COLO668 (cell line): Measurements from ENCODE around the gene SDSL.

ENCODE experiments used
- DNase-seq: peaks from one replicate; lab custom pipeline; 2025; ENCODE audit not compliant: unreplicated experiment; lab: John Stamatoyannopoulos, UW

Gene SDSL, protein sequence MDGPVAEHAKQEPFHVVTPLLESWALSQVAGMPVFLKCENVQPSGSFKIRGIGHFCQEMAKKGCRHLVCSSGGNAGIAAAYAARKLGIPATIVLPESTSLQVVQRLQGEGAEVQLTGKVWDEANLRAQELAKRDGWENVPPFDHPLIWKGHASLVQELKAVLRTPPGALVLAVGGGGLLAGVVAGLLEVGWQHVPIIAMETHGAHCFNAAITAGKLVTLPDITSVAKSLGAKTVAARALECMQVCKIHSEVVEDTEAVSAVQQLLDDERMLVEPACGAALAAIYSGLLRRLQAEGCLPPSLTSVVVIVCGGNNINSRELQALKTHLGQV

DNA sequence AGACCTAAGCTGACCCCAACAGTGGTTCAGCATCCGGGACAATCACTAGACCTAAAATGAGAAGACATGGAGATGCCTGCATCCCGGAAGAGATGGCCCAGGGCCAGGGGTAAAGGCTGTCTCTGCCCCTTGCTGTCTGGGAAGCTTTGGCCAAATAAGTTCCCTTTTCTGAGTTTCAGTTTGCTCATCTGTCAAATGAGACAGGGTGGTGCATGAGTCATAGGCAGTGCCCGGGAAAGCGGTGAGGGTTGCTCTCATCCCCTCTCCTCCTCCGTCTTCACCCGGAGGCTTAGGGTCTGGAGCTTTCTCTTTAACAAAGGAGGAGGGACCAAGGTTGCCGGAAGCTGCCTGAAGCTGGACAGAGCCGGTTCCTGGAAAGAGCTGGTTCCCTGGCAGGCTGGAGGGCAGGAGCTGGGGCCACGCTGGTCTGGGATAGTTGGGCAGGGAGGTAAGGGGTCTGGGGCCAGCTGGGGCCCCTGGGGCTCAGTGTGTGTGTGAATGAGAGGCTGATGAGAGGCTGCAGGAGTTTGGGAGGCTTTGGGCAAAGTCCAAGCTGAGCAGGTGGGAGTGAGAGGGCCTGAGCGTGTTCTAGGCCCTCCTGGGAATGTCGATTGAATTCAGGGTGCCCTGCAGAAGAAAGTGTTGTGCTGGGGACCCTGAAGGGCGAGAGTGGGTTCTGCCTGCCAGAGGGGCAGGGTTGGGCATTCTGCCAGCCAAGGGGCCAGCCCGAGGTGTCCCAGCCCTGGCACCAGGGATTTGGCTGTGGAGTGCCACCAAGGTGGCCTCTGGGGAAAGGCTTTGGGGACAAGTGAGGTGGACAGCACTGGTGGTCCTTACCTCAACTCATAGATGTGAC lies at the start of gene SDSL:
Gene SDSL (plus strand): TSS at position 351 of the 856 bp plus-strand sequence. CDS start 5,603 bp downstream, outside the sequence.
- peak; percentile 73 for DNase-seq

- DNase-seq, result no peak
Measured at GRCh38 chr12:113373440-113373839, 48.7 kb upstream of the SDSL start.

GRCh38 chr12:113373969-113374368 lies 48.2 kb upstream of the SDSL start:
- peak; percentile 11 for DNase-seq

- DNase-seq, result no peak
Measured at GRCh38 chr12:113374823-113375428, 47.3 kb upstream of the SDSL start.

DNA sequence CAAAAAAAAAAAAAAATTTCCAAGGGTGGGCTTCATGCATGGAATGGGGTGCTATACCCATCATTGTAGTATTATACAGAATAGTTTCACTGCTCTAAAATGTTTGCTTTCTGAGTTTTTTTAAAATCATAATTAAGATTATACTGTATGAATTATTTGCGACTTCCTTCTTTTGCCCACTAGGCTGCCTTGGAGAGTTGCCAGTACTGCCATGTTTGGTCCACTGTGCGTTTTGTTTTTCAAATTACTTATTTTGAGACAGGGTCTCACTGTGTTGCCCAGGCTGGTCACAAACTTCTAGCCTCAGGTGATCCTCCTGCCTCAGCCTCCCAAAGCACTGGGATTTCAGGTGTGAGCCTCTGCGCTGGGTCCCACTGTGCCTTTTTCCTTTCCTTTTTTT lies 43.9 kb upstream of the SDSL start:
- no peak for DNase-seq

DNA sequence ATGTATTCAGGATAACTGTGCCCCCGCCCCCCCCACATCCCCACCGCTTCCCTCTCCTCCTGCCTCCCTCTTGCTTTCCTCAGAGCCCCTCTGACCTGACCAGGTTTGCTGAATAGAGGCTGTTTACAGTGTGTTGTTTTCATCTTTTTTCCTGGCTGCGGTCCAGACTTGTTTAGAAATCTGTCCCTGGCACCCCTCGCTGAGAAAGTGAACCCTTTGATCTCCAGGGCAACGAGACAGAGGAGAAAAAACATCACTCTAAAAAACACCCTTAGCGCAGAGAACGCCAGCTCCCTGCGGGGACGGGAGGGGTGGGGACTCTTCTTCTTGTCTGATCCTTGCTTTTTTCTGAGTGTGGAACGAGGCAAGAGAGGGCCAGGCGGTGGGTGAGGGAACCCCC lies 41.0 kb upstream of the SDSL start:
- no peak for DNase-seq

DNA sequence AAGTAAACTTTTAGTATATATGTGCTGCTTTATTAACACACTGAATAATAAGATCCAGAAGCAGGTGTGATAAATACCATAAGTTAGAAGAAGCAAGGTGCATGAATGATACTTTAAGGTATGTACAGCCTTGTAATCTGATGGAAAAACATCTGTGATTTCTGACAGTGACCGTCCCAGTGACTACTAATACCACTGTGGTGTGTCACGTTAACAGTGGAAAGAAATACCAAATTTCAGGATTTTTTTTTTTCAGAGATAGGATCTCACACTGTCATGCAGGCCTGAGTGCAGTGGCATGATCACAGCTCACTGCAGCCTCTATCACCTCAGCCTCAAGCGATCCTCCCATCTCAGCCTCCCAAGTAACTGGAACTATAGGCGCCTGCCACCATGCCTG lies 40.0 kb upstream of the SDSL start:
- no peak for DNase-seq

GRCh38 chr12:113384778-113385177 lies 37.4 kb upstream of the SDSL start:
- DNase-seq, result no peak

DNA sequence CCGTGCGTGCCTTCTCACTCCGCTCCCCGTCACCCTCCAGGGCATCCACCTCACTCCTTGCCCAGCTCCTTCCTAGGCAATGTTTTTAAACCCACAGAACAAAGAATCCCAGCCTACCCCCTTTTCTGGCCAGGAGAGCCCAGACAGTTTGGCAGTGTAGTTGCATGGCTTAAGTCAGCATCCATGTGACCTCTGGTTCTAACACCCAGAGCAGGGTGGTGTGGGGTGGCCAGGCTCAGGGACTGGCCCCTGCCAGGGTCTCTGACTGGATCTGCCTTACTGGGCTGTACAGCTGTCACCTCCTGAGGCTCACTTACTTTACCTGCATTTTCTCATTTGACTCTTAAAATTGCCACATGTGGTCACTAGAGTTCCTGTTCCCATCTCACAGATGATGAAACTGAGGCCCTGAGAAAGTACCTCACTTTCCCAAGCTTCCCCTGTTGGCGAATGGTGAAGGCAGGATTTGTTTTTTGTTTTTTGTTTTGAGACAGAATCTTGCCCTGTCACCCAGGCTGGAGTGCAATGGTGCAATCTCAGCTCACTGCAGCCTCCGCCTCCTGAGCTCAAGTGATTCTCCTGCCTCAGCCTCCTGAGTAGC lies 36.8 kb upstream of the SDSL start:
- no peak for DNase-seq

- no peak for DNase-seq
Measured at GRCh38 chr12:113386866-113387566, 35.2 kb upstream of the SDSL start.

DNA sequence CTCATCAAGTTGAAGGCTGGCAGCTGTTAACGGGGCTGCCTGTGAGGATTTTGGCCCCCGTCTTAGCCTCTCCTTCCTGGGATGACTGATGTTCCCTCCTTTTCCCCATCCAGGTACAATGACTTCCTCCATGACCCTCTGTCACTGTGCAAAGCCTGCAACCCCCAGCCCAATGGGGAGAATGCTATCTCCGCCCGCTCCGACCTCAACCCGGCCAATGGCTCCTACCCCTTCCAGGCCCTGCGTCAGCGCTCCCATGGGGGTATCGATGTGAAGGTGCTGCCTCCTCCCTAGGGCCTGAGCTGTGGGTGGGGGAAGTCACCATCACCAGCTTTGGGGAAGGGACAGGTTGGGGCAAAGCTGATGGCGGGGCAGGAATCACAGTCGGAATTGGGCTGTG lies 34.5 kb upstream of the SDSL start:
- DNase-seq, result no peak

DNA sequence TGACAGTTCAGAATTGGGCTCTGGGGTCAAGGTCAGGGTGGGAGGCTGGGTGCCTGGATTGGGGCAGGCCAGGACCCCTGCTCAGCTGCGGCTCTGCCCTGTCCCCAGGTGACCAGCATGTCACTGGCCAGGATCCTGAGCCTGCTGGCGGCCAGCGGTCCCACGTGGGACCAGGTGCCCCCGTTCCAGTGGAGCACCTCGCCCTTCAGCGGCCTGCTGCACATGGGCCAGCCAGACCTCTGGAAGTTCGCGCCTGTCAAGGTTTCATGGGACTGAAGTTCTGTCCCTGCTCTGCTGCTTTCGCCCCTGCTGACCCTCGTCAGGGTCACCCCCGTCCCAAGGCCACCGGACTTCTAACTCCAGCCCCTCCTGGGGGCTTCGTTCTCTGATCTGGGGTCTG lies 33.8 kb upstream of the SDSL start:
- no peak for DNase-seq

GRCh38 chr12:113390064-113391043 lies 31.8 kb upstream of the SDSL start:
- no peak for DNase-seq

DNA sequence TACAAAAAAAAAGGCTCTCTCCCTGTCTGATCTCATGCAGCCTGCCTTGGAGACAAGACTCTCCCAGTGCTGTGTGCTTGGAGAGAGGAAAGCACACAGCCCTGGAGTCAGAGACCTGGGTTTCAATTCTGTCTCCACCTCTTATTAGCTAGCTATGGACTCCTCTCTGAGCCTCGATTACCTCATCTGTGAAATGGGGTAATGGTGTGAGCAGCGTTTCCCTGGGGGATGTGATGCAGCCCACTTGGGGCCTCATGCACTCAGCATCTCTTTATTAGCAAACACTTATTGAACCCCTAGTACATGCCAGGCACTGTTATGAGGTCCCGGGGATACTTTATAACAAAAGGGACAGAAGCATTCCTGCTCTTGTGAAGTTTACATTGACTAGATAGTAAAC lies 31.0 kb upstream of the SDSL start:
- no peak for DNase-seq

GRCh38 chr12:113391650-113392337 lies 30.4 kb upstream of the SDSL start:
- DNase-seq, result no peak

GRCh38 chr12:113392520-113392919 lies 29.7 kb upstream of the SDSL start:
- DNase-seq, result no peak

DNA sequence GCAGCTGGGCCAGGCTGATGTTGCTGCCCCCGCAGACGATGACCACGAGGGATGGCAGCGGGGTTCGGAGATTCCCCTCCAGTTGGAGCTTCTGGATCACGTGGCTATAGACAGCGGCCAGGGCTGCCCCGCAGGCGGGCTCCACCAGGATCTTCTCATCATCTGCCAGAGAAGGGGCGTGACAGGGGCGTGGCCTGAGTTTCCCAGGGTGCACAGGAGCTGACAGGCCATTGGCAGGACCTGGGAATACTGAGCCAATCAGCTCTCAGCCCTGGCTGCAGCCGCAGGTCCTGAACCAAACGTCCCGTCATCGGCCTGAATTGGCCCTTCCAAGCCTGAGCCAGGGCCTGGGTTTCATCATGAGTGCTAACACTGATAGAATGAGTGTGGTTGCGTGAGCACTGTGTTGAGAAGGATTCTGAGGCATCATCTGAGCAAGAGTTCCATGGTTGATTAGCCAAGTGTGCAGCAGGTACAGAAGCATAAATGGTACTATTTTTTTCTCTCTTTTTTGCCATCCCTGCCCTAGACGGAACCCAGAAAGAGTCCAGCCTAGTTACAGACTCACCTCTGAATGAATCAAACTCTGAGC lies 29.1 kb upstream of the SDSL start:
- DNase-seq, result no peak

DNA sequence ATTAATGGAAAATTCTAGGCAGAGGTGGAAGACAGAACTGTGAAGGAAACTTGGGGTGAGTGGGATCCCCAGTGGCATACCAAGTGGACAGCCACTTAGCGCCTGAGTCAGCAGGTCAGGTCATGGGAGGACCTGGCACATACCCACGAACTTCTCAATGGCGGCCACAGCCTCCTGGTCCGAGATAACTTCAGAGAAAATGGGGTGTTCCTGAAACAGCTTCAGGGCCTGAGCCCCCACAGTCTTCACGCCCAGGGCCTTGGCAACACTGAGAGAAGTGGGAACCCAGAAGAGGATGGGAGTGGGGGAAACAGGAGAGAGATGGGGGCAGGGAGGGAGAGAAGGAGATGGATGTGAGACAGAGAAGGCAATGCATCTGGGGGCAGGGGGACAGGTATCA lies 28.4 kb upstream of the SDSL start:
- no peak for DNase-seq

- no peak for DNase-seq
Measured at GRCh38 chr12:113395119-113395518, 27.1 kb upstream of the SDSL start.
